ENCODE results near the gene TGM6.

TGM6 gene

DNA sequence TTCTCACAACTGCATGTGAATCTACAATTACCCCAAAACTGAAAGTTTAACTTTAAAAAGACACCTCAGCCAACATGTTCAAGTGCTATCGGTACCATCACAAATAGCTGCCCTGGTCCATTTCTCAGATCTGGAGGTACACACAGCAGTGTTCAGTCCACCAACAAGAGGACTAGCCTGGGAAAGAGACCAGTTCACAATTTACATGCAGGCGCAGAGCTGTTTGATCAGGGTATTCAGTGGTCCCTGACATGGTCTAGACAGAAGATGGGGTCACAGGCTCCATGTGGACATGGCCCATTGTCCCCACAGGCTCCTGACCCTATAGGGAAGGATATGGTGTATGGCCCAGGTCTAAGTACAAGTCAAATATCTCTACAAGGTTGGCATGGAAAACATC is 15.6 kb upstream of the TGM6 start:
- no peak for DNase-seq

DNA sequence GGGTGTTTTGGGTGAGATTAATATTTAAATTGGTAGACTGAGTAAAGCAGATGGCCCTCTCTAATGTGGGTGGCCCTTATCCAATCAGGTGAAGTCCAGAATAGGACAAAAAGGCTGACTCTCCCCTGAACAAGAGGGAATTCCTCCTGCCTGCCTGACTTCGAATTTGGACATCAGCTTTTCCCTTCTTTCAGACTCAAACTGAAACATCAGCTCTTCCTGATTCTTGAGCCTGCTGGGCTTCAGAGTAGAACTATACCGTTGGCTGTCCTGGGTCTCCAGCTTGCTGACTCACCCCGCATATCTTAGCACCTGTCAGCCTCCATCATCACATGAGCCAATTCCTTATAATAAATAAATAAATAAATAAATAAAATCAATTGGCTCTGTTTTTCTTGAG is 15.0 kb upstream of the TGM6 start:
- DNase-seq: no peak

- DNase-seq: no peak
These were observed 12.1 kb upstream of the TGM6 start for GRCh38 chr20:2368621-2369020.

DNA sequence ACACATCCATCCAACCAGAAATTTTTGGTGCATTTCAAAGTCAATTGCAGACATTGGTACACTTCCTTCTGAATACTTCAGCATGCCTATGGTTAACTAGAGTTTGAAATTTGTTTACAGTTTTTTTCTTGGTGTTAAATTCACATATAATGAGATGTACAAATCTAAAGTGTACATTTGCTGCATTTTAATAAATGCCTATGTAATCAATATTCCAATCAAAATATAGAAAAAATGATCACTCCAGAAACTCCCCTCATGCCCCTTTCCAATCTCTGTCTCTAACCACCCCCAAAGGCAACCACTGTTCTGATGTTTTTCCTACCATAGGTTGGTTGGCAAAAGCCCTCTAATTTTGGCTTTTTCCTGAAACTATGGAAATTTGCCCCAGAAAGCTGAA is 7.6 kb upstream of the TGM6 start:
- DNase-seq: no peak

DNA sequence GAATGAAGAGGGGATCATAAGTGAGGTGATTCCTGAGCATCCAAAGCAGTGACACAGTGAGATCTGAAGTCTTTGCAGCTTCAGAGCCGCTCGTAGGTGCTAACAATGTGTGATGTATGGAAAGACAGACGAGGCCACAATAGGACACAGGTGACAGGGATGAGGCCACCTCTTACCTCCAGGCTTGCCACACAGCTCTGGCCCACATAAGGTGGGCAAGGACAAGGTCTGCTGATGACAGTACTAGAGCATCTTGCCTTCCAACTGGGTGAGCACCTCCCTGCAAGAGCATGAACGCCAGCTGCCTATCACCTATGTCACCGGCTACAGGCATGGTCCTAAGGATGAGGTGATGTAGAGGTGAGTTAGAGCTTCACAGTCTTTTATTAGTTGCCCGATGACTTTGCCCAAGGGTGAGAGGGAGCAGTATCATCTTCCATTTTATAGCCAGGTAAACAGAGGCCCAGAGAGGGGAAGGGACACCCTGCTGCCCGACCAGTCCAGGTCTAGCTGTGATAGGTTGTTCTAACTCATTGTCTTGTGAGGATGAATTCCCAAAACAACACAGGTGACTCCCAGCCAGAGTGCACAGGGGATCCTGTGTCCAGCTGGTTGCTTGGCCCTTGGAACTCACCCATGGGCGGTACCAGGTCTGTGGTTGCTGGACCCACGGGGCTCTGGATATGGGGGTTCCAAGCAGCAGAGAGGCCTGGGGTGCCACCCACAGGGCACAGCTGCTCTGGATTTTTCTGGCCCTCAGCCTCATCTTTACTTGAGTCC is 6.2 kb upstream of the TGM6 start:
- no peak for DNase-seq

DNA sequence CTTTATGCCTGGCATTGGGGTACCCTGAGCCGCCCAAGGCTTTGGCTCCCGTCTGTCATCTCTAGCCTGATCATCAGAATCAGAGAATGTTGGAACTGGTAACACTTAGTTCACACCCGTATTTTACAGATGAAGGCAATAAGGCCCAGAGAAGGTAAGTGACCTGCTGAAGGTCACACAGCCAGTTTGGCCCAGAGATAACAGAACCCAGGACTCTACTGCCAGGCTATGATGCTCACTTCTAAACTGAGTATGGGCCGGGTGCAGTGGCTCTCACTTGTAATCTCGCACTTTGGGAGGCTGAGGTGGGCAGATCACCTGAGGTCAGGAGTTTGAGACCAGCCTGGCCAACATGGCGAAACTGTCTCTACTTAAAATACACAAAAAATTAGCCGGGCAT is 1.8 kb upstream of the TGM6 start:
- DNase-seq: no peak

DNA sequence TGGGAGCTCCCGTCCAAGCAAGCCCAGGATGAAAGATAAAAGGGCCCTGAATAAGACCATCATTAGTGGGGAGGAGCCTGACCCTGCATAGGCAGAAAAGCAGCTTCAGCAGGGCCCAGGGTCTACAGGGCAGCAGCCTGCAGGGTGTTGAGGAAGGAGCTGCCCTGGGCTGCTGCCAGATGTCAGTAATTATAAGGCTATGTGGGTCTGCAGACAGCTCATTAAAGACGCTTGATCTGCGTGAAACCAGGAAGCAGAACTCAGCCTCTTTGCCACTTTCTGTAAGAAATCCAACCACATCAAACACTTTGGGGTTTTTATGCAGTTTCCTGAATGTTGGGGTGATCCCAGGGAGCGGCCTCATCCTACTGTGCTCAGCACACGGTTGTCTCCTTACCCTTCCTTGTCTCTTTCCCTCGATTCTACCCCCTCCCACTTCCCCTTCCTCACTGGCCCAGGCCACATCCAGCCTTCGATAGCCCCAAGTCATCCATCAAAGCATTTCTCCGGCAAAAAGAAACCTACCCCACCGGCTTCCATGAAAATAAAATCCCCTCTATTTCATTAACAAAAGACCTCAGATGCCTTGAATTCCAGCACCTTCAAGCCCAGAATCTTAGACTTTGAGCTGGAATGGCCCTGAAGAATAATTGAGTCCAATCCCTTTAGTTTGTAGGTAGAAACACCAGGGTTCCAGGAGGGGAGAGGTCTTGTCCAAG is 1.0 kb upstream of the TGM6 start:
- no peak for DNase-seq

GRCh38 chr20:2381303-2381702 is 602 bp downstream of the TGM6 start:
- no peak for DNase-seq

- DNase-seq: no peak
These were observed 2.1 kb downstream of the TGM6 start for GRCh38 chr20:2382833-2383232.

DNA sequence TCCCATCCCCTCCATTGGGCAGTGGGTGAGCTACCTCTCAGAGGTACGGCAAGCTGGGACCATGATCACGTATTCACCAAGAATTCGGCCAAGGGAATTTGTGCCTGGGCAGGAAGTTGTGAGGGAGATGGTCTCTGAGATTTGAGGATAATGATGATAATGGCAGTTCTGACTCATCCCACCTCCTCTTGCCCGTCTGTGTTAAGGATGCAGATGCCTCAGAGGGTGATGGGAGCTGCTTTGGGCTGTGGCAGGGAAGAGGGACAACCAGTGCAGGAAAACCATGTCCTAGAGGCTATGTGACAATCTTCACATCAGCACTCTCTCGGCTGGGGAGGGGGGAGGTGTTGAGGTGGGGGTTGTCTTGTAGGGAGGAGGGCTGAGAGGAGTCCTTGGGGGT is 4.3 kb downstream of the TGM6 start:
- DNase-seq: no peak

DNA sequence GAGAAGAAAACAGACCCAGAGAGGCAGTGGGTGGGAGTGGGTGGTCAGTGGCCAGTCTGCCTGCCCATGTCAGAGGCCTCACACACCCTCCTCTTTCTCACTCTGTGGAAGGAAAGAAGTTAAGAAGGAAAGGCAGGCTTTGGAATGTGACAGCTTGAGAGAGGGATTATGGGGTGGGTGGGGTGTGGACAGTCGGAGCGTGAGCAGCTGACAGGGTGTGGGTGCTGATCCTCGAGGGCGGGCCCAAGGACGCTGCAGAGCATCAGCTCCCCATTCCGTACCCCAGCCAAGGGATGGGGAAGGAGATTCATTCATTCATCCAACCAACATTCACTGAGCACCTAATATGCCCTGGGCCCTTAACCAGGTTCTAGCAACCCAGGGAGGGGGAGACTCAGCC is 4.8 kb downstream of the TGM6 start:
- DNase-seq: no peak

GRCh38 chr20:2386516-2387179 is 5.9 kb downstream of the TGM6 start:
- DNase-seq: no peak

- no peak for DNase-seq
These were observed 6.5 kb downstream of the TGM6 start for GRCh38 chr20:2387180-2387577.

GRCh38 chr20:2387580-2387979 is 6.9 kb downstream of the TGM6 start:
- DNase-seq: no peak

- no peak for DNase-seq
These were observed 10.4 kb downstream of the TGM6 start for GRCh38 chr20:2390951-2391675.

- DNase-seq: no peak
These were observed 13.8 kb downstream of the TGM6 start for GRCh38 chr20:2394411-2395055.

DNA sequence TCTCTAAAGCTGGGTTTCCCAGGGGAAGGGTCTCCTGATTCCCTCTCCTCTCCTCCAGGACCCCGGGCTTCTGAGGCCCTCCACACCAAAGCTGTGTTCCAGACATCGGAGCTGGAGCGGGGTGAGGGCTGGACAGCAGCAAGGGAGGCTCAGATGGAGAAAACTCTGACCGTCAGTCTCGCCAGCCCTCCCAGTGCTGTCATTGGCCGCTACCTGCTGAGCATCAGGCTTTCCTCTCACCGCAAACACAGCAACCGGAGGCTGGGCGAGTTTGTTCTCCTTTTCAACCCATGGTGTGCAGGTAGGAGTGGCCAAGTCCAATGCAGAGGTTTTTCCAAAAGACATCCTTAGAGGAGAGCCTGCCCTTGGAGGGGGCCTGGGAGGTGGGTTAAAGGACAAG is 14.4 kb downstream of the TGM6 start:
- DNase-seq: no peak

- no peak for DNase-seq
These were observed 15.6 kb downstream of the TGM6 start for GRCh38 chr20:2396241-2396814.

DNA sequence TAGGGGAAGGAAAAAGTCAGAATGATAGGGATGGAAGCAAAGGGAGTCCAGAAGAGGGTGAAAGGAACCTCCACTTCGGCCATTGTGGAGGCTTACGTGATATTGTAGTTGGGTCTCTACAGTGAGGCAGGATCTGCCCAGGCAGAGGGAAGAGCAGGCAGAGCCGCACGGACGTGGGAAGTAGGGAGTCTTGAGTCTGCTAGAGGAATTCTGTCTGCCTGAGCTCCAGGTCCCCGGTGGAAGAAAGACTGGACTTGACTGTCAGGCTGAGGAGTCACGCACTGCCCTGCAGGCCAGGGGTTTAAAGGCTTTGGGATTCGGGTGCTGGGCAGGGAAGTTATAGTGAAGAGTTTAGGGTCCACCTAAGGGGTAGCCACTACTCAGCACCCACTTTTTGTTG is 16.4 kb downstream of the TGM6 start:
- DNase-seq: no peak

DNA sequence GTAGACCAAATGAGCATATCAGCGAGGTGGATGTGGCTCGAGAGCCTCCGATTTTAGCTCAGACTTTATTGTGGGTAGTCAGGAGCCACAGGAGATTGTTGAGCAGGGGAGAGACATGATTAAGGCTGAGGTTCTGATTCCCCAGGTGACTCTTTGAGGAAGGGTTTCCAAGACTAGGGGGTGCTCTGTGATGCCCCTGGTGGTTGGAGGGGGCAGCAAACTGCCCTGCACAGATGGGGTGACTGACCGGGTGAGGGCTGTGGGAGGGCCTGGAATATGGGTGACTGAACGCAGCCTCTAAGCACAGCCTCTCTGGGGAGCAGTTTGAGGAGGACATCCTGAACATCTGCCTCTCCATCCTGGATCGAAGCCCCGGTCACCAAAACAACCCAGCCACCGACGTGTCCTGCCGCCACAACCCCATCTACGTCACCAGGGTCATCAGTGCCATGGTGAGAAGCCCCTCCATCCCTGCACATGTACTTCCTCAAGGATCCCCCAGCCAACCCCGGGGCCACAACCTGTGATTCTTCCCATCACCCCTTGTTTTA is 17.0 kb downstream of the TGM6 start:
- DNase-seq: no peak

DNA sequence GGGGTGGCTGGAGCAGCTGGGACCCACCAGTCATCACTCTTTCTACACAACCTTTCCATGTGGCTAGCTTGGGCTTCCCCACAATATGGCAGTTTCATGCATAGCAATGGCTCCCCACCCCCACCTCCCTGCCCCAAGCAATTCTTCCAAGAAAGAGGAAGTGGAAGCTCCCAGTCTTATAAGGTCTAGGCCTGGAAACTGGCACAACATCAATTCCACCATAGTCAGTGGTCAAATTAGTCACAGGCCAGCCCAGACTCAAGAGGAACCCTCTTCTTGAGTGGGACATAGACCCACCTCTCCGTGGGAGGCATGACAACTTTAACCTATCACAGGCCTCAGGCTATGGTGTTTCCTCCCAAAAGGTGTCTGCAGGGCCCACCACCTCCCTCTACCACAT is 17.7 kb downstream of the TGM6 start:
- DNase-seq: no peak

DNA sequence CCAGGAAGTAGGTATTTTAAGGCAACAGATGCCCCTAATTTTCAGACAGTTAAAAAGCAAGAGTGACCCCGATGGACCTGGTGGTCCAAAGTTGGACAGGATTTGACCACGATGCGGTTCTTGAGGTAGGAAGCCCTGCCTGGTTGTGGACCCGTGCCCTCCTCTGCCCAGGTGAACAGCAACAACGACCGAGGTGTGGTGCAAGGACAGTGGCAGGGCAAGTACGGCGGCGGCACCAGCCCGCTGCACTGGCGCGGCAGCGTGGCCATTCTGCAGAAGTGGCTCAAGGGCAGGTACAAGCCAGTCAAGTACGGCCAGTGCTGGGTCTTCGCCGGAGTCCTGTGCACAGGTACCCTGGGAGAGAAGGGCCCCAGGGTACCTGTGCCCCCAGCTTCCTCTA is 18.7 kb downstream of the TGM6 start:
- DNase-seq: no peak
